ENCODE measurements around the gene PRDM16.

Gene PRDM16

DNA sequence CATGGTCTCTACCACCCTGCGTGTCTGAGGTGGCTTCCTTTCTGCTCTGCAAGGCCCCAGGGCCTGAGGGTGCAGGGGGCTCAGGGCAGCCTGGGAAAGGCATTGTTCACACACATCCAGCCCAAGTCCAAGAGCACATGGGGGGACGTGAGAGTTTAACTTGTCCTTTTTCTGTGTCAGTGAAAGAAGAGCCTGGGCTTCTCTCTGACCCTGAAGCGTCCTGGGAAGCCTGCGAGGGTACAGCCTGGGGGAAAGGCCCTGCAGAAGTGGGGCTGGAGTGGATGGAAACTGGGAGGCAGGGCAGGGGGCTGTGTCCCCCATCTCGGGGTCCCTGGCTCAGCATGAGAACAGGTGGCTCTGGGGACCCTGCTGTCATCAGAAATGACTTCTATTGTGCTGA is 181.6 kb downstream of the PRDM16 start:
- Histone ChIP-seq H3K4me3 (ENCODE audit: low read depth, low read length) (no peak overlapping the region), H3K36me3 (ENCODE audit: control insufficient read depth in 2 of 2, insufficient read depth in 1 of 2, low read length in 2 of 2) (no peaks in the 10 kb centered on the region), H3K9me3 (ENCODE audit: control insufficient read depth, insufficient read depth, low read depth, low read length) (no peaks in the 10 kb centered on the region), H3K4me1 (ENCODE audit: control insufficient read depth, insufficient read depth, low read length) (peaks cover 7% of the 10 kb centered on the region; the same call in 1 of the 2 replicates), H3K27ac (ENCODE audit: extremely low read depth, low read depth, low read length) (no peak overlapping the region)
- CTCF ChIA-PET: no interaction called here
- POLR2A ChIA-PET: no interaction called here
- TF ChIP-seq, protein P1, sequence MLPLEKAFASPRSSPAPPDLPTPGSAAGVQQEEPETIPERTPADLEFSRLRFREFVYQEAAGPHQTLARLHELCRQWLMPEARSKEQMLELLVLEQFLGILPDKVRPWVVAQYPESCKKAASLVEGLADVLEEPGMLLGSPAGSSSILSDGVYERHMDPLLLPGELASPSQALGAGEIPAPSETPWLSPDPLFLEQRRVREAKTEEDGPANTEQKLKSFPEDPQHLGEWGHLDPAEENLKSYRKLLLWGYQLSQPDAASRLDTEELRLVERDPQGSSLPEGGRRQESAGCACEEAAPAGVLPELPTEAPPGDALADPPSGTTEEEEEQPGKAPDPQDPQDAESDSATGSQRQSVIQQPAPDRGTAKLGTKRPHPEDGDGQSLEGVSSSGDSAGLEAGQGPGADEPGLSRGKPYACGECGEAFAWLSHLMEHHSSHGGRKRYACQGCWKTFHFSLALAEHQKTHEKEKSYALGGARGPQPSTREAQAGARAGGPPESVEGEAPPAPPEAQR (tag by site-specific recombination; IDR thresholded peaks at IDR 0.05): no peak
- TF ChIP-seq, protein P2, sequence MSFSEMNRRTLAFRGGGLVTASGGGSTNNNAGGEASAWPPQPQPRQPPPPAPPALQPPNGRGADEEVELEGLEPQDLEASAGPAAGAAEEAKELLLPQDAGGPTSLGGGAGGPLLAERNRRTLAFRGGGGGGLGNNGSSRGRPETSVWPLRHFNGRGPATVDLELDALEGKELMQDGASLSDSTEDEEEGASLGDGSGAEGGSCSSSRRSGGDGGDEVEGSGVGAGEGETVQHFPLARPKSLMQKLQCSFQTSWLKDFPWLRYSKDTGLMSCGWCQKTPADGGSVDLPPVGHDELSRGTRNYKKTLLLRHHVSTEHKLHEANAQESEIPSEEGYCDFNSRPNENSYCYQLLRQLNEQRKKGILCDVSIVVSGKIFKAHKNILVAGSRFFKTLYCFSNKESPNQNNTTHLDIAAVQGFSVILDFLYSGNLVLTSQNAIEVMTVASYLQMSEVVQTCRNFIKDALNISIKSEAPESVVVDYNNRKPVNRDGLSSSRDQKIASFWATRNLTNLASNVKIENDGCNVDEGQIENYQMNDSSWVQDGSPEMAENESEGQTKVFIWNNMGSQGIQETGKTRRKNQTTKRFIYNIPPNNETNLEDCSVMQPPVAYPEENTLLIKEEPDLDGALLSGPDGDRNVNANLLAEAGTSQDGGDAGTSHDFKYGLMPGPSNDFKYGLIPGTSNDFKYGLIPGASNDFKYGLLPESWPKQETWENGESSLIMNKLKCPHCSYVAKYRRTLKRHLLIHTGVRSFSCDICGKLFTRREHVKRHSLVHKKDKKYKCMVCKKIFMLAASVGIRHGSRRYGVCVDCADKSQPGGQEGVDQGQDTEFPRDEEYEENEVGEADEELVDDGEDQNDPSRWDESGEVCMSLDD (tag by site-specific recombination; IDR thresholded peaks at IDR 0.05): no peak
- TF ChIP-seq, protein P3, sequence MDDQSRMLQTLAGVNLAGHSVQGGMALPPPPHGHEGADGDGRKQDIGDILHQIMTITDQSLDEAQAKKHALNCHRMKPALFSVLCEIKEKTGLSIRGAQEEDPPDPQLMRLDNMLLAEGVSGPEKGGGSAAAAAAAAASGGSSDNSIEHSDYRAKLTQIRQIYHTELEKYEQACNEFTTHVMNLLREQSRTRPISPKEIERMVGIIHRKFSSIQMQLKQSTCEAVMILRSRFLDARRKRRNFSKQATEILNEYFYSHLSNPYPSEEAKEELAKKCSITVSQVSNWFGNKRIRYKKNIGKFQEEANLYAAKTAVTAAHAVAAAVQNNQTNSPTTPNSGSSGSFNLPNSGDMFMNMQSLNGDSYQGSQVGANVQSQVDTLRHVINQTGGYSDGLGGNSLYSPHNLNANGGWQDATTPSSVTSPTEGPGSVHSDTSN (CRISPR knock-in tag; IDR thresholded peaks at IDR 0.05): no peak
- TF ChIP-seq ZNF16 (tag by site-specific recombination; IDR thresholded peaks at IDR 0.05; ENCODE audit: low read depth) (no peak), ZNF549 (tag by site-specific recombination; IDR thresholded peaks at IDR 0.05) (no peak), ZNF701 (tag by site-specific recombination; IDR thresholded peaks at IDR 0.05) (no peak), ZNF121 (tag by site-specific recombination; IDR thresholded peaks at IDR 0.05) (no peak), ZNF174 (tag by site-specific recombination; IDR thresholded peaks at IDR 0.05) (no peak), ZNF112 (tag by site-specific recombination; IDR thresholded peaks at IDR 0.05) (no peak), ZNF530 (tag by site-specific recombination; IDR thresholded peaks at IDR 0.05; ENCODE audit: low read depth) (no peak), ZNF354C (tag by site-specific recombination; IDR thresholded peaks at IDR 0.05; ENCODE audit: borderline replicate concordance, low read depth) (no peak), HOXD13 (CRISPR knock-in tag; IDR thresholded peaks at IDR 0.05; ENCODE audit: borderline replicate concordance) (no peak), ZFP41 (tag by site-specific recombination; IDR thresholded peaks at IDR 0.05; ENCODE audit: borderline replicate concordance) (no peak), ZNF292 (tag by site-specific recombination; IDR thresholded peaks at IDR 0.05; ENCODE audit: borderline replicate concordance, low read depth) (no peak), ZNF202 (tag by site-specific recombination; IDR thresholded peaks at IDR 0.05; ENCODE audit: borderline replicate concordance) (no peak), ZNF23 (tag by site-specific recombination; IDR thresholded peaks at IDR 0.05; ENCODE audit: borderline replicate concordance) (no peak), ZNF426 (tag by site-specific recombination; IDR thresholded peaks at IDR 0.05) (no peak)
- TF ChIP-seq, protein P4, sequence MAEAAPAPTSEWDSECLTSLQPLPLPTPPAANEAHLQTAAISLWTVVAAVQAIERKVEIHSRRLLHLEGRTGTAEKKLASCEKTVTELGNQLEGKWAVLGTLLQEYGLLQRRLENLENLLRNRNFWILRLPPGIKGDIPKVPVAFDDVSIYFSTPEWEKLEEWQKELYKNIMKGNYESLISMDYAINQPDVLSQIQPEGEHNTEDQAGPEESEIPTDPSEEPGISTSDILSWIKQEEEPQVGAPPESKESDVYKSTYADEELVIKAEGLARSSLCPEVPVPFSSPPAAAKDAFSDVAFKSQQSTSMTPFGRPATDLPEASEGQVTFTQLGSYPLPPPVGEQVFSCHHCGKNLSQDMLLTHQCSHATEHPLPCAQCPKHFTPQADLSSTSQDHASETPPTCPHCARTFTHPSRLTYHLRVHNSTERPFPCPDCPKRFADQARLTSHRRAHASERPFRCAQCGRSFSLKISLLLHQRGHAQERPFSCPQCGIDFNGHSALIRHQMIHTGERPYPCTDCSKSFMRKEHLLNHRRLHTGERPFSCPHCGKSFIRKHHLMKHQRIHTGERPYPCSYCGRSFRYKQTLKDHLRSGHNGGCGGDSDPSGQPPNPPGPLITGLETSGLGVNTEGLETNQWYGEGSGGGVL (tag by site-specific recombination; IDR thresholded peaks at IDR 0.05): no peak
